Right renal pelvis (tissue), 4 donors: Measurements from ENCODE around the gene OR52W1. TPM values are rescaled to one million over a fixed set of nuclear protein-coding genes. Genes with fewer than 3 reads are reported as not detected.

Source experiments
- polyA plus RNA-seq, 4 donors: library from polyadenylated mRNA; unstranded; fragments of 120-200 nt; gene quantifications; one replicate each; pipeline ENCODE4 v1.2.1, GENCODE V29; 2013; ENCODE audit not compliant: insufficient read length in 4 of 4

OR52W1 gene
- polyA plus RNA-seq, 4 donors = 0.10 TPM; not detected in 3

Other genes with a start within 250 kb of the OR52W1 start
- gene OR56A5, start 230.7 kb upstream of the OR52W1 start, polyA plus RNA-seq = not detected
- gene OR52L1, start 212.2 kb upstream of the OR52W1 start, polyA plus RNA-seq = not detected
- under 1 TPM in 2 of 4 donors, not detected in 2; 0.01 to 0.06 TPM for gene OR56A4, start 192.3 kb upstream of the OR52W1 start, polyA plus RNA-seq
- gene OR56A1, start 168.5 kb upstream of the OR52W1 start, polyA plus RNA-seq = under 1 TPM in 1 of 4 donors, not detected in 3; under 0.01 TPM
- under 1 TPM; 0.14 to 0.32 (median 0.22) TPM for gene OR56B4, start 91.5 kb upstream of the OR52W1 start, polyA plus RNA-seq
- not detected for gene OR52B2, start 28.9 kb upstream of the OR52W1 start, polyA plus RNA-seq
- 1 to 10 TPM in 1 of 4 donors, under 1 TPM in 3; 0.70 to 1.2 (median 0.84) TPM for gene C11orf42, start 6.3 kb downstream of the OR52W1 start, polyA plus RNA-seq
- gene FHIP1B, start 35.4 kb downstream of the OR52W1 start, polyA plus RNA-seq = 10 to 100 TPM; 47.6 to 53.7 (median 51.2) TPM
- under 1 TPM; 0.23 to 0.32 (median 0.28) TPM for gene CNGA4, start 39.9 kb downstream of the OR52W1 start, polyA plus RNA-seq
- under 1 TPM; 0.51 to 0.96 (median 0.69) TPM for gene CCKBR, start 60.6 kb downstream of the OR52W1 start, polyA plus RNA-seq
- 10 to 100 TPM; 14.3 to 26.3 (median 16.0) TPM for gene CAVIN3, start 121.3 kb downstream of the OR52W1 start, polyA plus RNA-seq
- gene SMPD1, start 191.2 kb downstream of the OR52W1 start, polyA plus RNA-seq = 10 to 100 TPM; 33.0 to 38.7 (median 34.7) TPM
- gene APBB1, start 219.9 kb downstream of the OR52W1 start, polyA plus RNA-seq = 10 to 100 TPM; 52.2 to 64.6 (median 54.0) TPM
- 1 to 10 TPM; 2.2 to 4.2 (median 2.7) TPM for gene HPX, start 241.8 kb downstream of the OR52W1 start, polyA plus RNA-seq